HL-60/S4 treated with phorbol 12-myristate 13-acetate at 8.2 ng/mL for 4 days and 3 days (cell line): ENCODE results near the gene CUL7.
"Not testable (repeated sequence)": the region's sequence is repeated elsewhere in the genome, so short reads cannot be mapped to it uniquely, and the experiment has no call there.

Experiments used
- in situ Hi-C: fragments of 300-500 bp; cut with MboI; formaldehyde crosslinking; loops from 2 replicates; pipeline ENCODE4 v1.15.0; 2022; ENCODE audit warnings: low sequenced_read_pairs

CUL7 gene

DNA sequence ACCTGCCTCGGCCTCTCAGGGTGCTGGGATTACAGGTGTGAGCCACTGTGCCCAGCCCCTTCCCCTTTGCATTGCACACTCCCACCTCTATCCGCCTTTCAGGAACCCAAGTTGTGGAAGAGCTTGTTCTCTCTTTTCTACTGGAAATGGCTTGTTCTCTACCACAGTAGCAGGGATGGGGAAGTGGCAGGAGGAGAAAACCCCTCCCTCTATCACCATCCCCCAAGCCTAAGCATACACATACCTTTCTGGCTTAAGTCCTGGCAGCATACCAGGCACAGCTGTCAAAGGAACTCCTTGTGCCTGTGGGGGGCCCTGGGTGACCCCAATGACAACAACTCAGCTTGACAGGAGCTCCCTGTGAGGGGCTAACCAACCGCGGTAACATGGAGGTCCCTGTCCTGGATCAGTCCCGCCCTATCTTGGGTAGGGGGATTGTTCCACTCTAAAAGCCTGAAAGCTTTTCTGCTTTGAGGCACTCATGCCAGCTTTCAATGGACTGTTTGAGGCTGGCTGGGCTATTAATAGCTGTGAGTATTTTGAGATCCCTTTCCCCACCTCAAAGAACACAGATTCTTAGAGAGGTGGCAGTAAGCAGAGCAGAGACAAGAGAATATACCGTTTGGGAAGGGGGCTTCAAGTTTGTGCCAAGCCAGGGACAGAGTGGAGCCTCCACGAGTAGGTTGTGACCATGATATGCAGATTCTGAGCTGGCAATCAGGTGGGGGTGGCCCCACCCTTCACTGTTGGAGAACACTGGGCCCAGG lies 37.3 kb downstream of the CUL7 start:
- in situ Hi-C loops, result no loop called here

DNA sequence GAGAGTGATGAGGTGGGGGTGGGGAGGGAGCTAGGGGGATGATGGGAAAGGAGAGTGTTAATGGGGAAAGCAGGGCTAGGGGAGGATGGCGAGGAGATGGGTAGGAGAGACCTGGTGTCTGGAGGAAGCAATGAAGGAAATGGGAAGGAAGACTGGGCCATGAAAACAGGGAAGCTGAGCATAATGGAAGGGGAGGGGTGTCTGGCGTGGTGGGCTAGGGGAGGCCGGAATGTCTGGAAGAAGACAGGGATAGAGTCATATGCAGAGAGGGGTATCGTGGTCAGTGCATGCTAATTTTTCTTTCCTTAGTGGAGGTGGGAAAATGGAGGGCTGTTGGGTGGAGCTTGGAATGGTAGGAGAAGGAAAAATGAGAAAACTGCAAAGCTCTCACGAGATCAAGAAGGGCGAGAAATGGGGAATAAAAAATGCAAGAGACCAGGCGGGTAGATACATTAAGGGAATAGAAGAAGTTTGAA lies 39.2 kb downstream of the CUL7 start:
- in situ Hi-C loops, result no loop called here

DNA sequence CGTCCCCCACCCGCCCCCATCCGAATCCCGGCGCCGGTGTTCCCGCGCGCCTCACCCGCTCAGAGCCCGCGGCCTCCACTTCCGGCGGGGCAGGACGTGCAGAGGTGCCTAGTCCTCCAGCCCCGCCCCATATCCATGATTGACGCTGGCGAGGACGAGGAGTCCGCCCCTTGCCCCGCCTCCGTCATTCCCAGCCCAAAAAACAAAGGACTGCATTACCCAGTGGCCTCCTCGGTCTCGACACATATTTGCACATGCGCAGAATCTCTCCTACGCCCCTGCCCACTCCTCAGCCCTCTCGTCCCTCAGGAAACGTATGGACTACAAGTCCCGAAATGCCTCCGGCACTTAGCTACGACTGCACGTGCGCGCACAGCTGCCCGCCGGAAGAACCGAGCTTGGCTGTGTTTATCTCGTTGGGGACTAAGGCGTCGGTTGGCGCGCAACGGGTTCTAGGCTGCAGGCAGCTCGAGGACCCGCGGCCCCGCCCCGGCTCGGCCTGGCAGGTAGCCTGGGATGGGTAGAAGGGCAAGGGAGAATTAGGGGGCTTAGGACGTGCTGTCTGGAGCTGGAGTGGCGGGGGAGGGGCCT lies 39.7 kb downstream of the CUL7 start, which contains the start of the genes KLHDC3 and MEA1:
TSS of gene KLHDC3 (plus strand) at position 407 of the 591 bp plus-strand sequence. CDS start 2,944 bp downstream, outside the sequence.
TSS of gene MEA1 (minus strand) at position 104 of the 591 bp plus-strand sequence. CDS start 133 bp downstream, outside the sequence.
- in situ Hi-C loops, result no loop called here

DNA sequence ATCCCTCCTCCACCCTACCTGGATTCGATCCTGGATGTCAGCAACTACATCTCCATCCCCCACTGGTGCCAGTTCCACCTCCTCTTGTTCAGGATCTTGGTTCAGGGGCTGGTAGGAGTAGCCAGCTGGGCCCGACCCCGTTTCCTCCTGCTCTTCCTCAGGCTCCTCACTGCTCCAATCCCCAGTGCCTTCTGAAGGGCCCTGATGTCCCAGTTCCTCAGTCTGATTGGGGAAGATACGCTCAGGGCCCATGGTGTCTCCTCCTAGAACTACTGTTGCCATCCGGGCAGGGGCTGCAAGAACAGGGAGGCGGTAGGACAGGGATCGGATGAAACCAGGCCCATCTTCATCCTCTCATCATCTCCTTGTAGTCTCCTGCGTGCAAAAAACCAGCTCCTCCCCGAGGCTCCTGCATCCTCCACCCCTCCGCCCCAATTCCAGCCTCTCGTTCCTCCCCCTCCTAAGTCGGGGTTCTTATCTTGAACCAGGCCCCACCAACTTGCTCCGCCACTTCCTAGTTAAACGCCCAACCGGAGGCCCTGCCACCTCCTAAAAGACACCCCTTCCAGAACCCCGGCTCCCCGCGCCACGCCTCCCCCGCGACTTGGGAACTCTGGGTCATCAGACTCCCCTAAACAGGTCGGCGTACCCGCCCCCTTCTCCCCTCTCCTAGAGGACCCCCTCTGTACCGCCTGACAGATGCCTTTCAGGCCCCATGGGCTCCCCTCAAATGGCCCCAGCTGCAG lies 40.4 kb downstream of the CUL7 start:
- in situ Hi-C loops, result no loop called here

DNA sequence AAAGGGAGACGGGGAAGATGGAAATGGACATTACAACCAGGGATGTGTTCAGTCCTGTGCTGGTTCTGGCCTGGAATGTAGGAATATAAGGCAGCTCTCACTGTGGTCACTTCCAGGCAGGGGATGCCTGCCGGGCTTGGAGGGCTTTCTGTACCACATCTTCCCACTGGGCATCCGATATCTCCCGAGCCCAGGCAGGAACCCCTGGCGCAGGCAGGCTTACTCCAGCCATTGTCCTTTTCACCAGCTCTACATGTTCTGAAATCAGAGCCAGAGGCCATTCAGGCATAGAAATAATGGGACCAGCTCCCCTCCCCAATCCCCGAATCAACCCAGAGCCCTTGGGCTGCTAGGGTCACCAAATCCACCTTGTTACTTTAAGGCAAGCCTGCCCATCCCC lies 41.3 kb downstream of the CUL7 start:
- in situ Hi-C loops, result no loop called here

DNA sequence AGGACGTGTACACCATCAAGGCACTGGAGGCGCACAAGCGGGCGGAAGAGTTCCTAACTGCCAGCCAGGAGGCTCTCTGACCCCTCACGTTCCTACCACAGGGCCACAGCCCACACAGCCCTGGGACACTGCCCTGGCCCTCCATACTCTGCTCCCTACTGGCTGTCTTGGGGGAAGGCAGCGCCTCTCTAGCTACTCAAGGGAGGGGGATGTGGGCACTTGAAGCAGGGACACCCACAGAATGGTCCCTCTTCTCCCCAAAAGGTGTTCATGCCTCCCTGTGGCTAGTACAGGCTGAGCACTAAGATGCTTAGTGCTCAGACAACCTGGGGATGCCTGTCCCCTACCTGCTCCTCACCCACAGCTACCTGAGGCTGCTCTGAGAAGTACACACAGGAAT lies 42.4 kb downstream of the CUL7 start:
- in situ Hi-C loops, result no loop called here

DNA sequence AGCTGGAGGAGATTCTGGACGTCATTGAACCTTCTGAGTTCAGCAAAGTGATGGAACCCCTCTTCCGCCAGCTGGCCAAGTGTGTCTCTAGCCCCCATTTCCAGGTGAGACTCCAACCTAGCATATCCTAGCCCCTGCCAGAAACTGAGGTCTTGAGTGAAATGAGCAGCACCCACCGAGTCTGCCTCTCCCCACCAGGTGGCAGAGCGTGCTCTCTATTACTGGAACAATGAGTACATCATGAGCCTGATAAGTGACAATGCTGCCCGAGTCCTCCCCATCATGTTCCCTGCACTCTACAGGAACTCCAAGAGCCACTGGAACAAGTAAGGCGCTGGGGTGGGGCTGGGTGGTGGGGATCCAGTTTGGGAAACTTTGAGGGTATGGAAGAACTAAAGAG lies 44.5 kb downstream of the CUL7 start:
- in situ Hi-C loops, result no loop called here

DNA sequence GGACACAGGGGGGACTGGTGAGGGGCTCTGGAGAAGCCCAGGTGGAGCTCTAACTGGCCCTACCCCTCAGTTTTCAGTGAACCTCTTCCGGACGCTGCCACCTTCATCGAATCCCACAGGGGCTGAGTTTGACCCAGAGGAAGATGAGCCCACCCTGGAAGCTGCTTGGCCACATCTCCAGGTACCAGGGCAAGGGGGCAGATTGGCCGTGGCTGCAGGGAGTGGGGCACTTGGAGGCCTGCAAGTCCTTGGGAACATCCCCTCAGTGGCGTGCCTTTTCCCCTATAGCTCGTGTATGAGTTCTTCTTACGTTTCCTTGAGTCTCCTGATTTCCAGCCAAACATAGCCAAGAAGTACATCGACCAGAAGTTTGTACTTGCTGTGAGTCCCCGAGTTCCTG lies 46.5 kb downstream of the CUL7 start:
- in situ Hi-C loops, result no loop called here

DNA sequence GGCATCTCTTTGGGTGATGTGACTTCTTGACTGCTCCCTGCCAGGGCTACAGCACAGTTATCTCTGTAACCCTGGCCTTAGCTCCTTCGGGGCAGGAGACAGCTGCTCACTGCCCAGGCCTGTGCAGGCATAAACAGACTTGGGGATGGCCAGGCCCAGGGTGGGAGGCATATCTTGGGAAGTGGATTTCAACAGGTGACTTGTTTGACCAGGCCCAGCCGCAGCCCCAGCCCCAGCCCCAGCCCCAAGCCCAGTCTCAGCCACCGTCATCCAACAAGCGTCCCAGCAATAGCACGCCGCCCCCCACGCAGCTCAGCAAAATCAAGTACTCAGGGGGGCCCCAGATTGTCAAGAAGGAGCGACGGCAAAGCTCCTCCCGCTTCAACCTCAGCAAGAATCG lies 47.4 kb downstream of the CUL7 start:
- in situ Hi-C loops, result no loop called here

DNA sequence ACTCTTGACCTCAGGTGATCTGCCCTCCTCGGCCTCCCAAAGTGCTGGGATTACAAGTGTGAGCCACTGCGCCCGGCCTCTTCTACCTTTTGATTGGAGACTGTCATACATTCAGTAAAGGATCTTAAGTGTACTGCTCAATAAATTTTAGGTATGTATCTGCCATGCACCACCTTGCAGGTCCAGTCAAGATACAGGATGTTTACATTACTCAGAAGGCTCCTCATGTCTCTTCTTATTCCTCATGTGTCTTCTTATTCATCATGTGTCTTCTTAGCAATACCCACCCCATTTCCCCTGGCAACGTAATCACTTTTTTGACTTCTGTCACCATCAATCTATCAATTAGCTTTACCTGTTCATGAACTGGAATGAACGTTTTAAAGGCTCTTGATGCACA lies 47.8 kb downstream of the CUL7 start:
- in situ Hi-C loops, result no loop called here

DNA sequence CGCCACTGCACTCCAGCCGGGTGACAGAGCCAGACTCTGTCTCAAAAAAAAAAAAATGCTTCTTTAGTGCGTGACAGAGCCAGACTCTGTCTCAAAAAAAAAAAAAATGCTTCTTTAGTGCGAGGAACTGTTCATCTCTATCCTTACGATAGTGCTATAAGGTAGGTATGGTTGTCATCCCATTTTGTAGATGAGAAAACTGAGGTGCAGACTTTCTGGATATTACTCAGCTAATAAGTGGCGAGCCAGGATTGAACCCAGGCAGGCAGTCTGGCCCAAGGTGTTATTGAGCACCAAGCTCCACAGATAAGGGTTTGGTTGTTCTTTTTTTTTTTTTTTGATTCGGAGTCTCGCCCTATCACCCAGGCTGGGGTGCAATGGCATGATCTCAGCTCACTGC lies 51.8 kb downstream of the CUL7 start:
- in situ Hi-C loops, result no loop called here

DNA sequence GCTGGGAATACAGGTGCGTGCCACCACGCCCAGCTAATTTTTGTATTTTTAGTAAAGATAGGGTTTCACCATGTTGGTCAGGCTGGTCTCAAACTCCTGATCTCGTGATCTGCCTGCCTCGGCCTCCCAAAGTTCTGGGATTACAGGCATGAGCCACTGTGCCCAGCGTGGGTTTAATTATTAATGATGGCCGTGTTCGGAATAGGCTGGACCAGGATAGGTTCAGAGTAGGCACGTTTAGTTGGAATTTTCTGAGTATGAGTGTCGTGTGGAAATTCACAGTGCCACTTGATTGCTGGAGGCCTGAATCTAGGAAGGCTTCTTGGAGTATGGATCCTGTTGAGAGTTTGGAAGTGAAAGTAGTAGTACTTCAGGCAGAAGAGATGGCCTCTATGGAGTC lies 55.4 kb downstream of the CUL7 start:
- in situ Hi-C loops, result not testable (repeated sequence)

DNA sequence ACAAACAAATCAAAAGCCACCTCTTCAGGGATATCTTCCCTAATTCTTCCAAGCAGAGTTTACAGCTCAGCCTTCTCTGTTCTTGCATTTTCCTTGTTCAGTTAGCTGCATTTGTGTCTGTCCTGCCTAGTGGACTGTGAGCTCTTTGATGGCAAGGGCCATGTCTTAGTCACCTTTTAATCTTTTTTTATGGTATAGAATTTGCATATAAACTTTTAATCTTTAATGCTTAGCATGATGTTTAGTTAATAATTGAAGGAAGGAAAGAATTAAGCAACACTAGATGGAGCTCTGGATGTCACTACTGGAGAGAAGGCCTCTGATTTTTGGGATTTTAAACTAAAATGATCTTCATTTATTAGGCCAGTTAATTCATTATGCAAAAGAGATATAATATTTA lies 57.1 kb downstream of the CUL7 start:
- in situ Hi-C loops, result no loop called here

DNA sequence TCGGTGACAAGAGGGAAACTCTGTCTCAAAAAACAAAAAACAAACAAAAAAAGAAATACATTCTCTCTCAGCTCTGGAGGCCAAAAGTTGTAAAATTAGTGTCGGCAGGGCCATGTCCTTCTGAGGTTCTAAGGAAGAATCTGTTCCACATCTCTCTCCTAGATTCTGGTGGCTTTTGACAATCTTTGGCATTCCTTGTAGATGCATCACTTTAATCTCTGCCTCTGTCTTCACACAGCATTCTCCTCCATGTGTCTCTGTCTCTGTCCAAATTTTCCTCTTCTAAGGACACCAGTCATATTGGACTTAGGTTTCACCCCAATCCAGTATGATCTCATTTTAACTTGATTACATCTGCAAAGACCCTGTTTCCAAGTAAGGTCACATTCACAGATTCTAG lies 60.2 kb downstream of the CUL7 start:
- in situ Hi-C loops, result no loop called here

DNA sequence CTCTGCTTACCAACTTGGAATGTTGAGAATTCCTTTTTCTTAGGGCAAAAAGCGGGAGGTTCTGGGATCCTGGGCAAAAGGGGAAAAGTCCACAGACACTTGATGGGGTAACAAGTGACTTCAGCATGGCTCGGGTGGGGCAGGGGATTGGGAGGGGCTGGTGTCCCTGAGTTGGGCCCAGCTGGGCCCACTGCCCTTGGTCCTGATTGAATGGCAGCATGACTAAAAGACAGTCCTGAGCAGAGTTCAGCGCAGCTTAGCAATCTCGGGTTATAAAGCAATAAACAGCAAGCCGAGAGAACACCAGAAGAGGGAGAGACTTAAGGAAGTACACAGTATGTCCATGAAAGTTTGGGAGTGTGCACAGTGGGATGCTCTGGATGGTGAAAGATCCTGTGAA lies 63.7 kb downstream of the CUL7 start:
- in situ Hi-C loops, result no loop called here

DNA sequence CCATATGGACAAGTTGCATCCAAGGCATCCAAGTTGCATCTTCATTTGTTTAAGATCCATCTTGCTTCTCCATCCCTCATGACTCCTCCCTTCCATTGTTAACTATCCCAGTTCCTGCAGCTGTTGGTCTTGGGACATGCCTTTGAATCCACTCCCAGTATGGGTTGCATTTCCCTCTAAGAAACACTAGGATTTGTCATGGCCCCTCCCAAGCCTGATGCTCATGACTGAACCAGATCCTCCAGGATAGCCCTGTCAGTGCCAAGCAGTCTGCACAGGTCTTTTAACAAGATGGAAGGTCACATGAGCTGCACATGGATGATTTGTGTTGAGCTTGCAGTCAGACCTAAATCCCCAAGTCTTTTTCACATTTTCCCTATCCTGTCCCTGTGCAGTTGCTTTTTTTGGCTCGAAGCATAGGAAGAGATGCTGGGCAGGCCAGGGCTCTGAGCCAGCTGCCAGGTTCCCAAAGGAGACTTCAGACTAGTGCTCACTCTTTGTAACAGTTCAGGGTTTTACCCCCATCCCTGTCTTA lies 65.1 kb downstream of the CUL7 start:
- in situ Hi-C loops, result no loop called here
